Transverse colon (tissue), 4 donors: ENCODE data around the gene ADGRG3.

Experiments used
- EP300 ChIP-seq: sonication (generic); formaldehyde crosslinking; IDR thresholded peaks from one replicate; pipeline ENCODE4 v1.6.1; 2017; ENCODE audit warnings: antibody characterized with exemption, low read depth
- POLR2A ChIP-seq: fragments of 450-650 bp; IDR thresholded peaks from one replicate; pipeline ENCODE4 v1.6.1; 2016; ENCODE audit warnings: antibody characterized with exemption, mild to moderate bottlenecking, moderate library complexity
- POLR2AphosphoS5 ChIP-seq, 3 donors: sonication (generic); formaldehyde crosslinking; IDR thresholded peaks; one replicate each; pipeline ENCODE4 v1.6.1; 2016; ENCODE audit warnings: antibody characterized with exemption in 3 of 3
- TF ChIP-seq, protein P1 (sequence below), 5 experiments: fragments of 200-600 bp in 3 of 5; fragments of 450-650 bp in 2 of 5; sonication (generic) in 3 of 5; IDR thresholded peaks; 1 replicate in 2 of 5; 2 replicates in 3 of 5; pipeline ENCODE4 v1.5.1; 2016 to 2017; ENCODE audit warnings: antibody characterized with exemption in 5 of 5, inconsistent platforms in 3 of 5, mild to moderate bottlenecking in 2 of 5, moderate library complexity in 1 of 5

DNA sequence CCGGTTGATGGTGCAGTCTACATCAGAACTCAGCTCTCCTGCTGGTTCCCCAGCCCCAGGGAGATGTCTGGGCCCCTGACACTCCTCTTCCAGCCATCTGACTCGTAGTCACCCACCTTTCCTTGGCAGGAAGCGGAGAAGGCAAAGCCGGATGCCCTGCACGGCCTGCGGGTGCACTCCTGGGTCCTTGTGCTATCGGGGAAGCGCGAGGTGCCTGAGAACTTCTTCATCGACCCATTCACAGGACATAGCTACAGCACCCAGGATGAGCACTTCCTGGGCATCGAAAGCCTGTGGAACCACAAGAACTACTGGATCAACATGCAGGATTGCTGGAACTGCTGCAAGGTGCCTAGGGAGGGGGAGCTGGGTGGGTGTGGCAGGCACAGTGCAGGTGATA, 39.2 kb downstream of the ADGRG3 start:
- TF ChIP-seq, protein P1, sequence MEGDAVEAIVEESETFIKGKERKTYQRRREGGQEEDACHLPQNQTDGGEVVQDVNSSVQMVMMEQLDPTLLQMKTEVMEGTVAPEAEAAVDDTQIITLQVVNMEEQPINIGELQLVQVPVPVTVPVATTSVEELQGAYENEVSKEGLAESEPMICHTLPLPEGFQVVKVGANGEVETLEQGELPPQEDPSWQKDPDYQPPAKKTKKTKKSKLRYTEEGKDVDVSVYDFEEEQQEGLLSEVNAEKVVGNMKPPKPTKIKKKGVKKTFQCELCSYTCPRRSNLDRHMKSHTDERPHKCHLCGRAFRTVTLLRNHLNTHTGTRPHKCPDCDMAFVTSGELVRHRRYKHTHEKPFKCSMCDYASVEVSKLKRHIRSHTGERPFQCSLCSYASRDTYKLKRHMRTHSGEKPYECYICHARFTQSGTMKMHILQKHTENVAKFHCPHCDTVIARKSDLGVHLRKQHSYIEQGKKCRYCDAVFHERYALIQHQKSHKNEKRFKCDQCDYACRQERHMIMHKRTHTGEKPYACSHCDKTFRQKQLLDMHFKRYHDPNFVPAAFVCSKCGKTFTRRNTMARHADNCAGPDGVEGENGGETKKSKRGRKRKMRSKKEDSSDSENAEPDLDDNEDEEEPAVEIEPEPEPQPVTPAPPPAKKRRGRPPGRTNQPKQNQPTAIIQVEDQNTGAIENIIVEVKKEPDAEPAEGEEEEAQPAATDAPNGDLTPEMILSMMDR (IDR thresholded peaks at IDR 0.05), result no peak
- no peak for TF ChIP-seq POLR2A
- no peak for TF ChIP-seq POLR2AphosphoS5 (IDR thresholded peaks at IDR 0.05)
- TF ChIP-seq EP300, result no peak
